Naive thymus-derived CD4-positive, alpha-beta T cell (primary cell): ENCODE measurements around the gene HUWE1. TPM values are rescaled to one million over a fixed set of nuclear protein-coding genes. Genes with fewer than 3 reads are reported as not detected.

Experiments used
- ATAC-seq: fragments of 150-1000 bp; cut with Tn5 transposase; 2 replicates; pipeline ENCODE4 v1.10.0; 2021; ENCODE audit warnings: mild to moderate bottlenecking, moderate library complexity
- CTCF ChIA-PET: fragments of 350-600 bp; sonication (Branson Sonifier 250); formaldehyde crosslinking; loops from one replicate; lab custom pipeline; 2021; ENCODE audit warnings: antibody characterized with exemption; lab: Charles Lee
- POLR2A ChIA-PET: fragments of 350-600 bp; sonication (Branson Sonifier 250); formaldehyde crosslinking; loops from one replicate; lab custom pipeline; 2021; ENCODE audit warnings: antibody characterized with exemption, inconsistent platforms; lab: Charles Lee
- DNase-seq, 9 donors: peaks; one replicate each; pipeline versions ENCODE4 v3.0.0 to v3.0.0-alpha.2; 2020 to 2022; ENCODE audit warnings: mixed read lengths in 1 of 9
- H3K27ac ChIP-seq: one replicate; pipeline ENCODE4 v1.7.0; 2013; ENCODE audit warnings: mild to moderate bottlenecking, low read depth, low read length, moderate library complexity
- H3K27me3 ChIP-seq, 2 donors: one replicate each; pipeline ENCODE4 v1.7.0; 2013; ENCODE audit warnings: low read length in 2 of 2, mild to moderate bottlenecking in 2 of 2, moderate library complexity in 2 of 2; ENCODE audit not compliant: control insufficient read depth in 2 of 2, insufficient read depth in 2 of 2
- H3K36me3 ChIP-seq, 3 experiments: 1 replicate in 2 of 3; 2 replicates in 1 of 3; pipeline ENCODE4 v1.7.0; 2013; ENCODE audit warnings: low read length in 3 of 3, mild to moderate bottlenecking in 3 of 3, moderate library complexity in 1 of 3; ENCODE audit not compliant: insufficient read depth in 3 of 3, control insufficient read depth in 2 of 3
- H3K4me1 ChIP-seq, 2 donors: one replicate each; pipeline ENCODE4 v1.7.0; 2013; ENCODE audit warnings: low read length in 2 of 2, mild to moderate bottlenecking in 2 of 2, moderate library complexity in 1 of 2; ENCODE audit not compliant: control insufficient read depth in 2 of 2, insufficient read depth in 2 of 2
- H3K4me3 ChIP-seq: 2 replicates; pipeline ENCODE4 v1.7.0; 2013; ENCODE audit warnings: mild to moderate bottlenecking, low read length
- H3K9me3 ChIP-seq, 3 experiments: 1 replicate in 2 of 3; 2 replicates in 1 of 3; pipeline ENCODE4 v1.7.0; 2013; ENCODE audit warnings: low read length in 3 of 3; ENCODE audit not compliant: control insufficient read depth in 2 of 3
- H3K27ac Mint-ChIP-seq, 9 donors: one replicate each; pipeline ENCODE4 v1.8.0; 2020 to 2022; ENCODE audit warnings: mixed read lengths in 9 of 9, mild to moderate bottlenecking in 8 of 9, moderate library complexity in 5 of 9, inconsistent platforms in 2 of 9
- H3K27me3 Mint-ChIP-seq, 5 donors: one replicate each; pipeline ENCODE4 v1.8.0; 2021 to 2022; ENCODE audit warnings: mixed read lengths in 5 of 5, mild to moderate bottlenecking in 1 of 5
- H3K36me3 Mint-ChIP-seq, 5 donors: one replicate each; pipeline ENCODE4 v1.8.0; 2020 to 2022; ENCODE audit warnings: mixed read lengths in 5 of 5, mild to moderate bottlenecking in 3 of 5, inconsistent platforms in 1 of 5
- H3K4me1 Mint-ChIP-seq, 7 donors: one replicate each; pipeline ENCODE4 v1.8.0; 2020 to 2022; ENCODE audit warnings: mixed read lengths in 7 of 7, mild to moderate bottlenecking in 3 of 7, inconsistent platforms in 1 of 7
- H3K4me3 Mint-ChIP-seq, 10 donors: one replicate each; pipeline ENCODE4 v1.8.0; 2020 to 2022; ENCODE audit warnings: mild to moderate bottlenecking in 10 of 10, mixed read lengths in 10 of 10, moderate library complexity in 6 of 10, inconsistent platforms in 2 of 10
- H3K9me3 Mint-ChIP-seq, 11 donors: one replicate each; pipeline ENCODE4 v1.8.0; 2020 to 2022; ENCODE audit warnings: mixed read lengths in 11 of 11, mild to moderate bottlenecking in 4 of 11, inconsistent platforms in 1 of 11, moderate library complexity in 1 of 11
- intact Hi-C, 2 donors: fragments of 100-400 bp; cut with micrococcal nuclease; formaldehyde crosslinking; loops; one replicate each; pipeline ENCODE4 v1.15.1; 2023
- polyA plus RNA-seq, 2 donors: library from polyadenylated mRNA; unstranded; fragments of 300-500 nt; fragmentation: Illumina TruSeq; gene quantifications; one replicate each; pipeline ENCODE4 v1.2.3, GENCODE V29; 2021
- total RNA-seq, 6 experiments: library from RNA in 5 of 6; stranded (reverse) in 5 of 6; gene quantifications; 1 replicate in 5 of 6; 2 replicates in 1 of 6; pipeline ENCODE4 v1.2.3 and lab custom pipeline; 2021 to 2026

The HUWE1 gene
- total and polyA plus RNA-seq, 7 experiments from 2014 or later, result 13.1 to 266 (median 181) TPM

- peak overlapping the region; percentile 71 for H3K4me3 ChIP-seq
- Mint-ChIP-seq H3K27me3 (no peaks in the 10 kb centered on the region), H3K36me3 (peaks cover 0 to 23% (median 6%) of the 10 kb centered on the region in 5 donors), H3K27ac (peak overlapping the region; percentile 93 to 98 (median 96)), H3K9me3 (peaks cover 0 to 1% (median 0%) of the 10 kb centered on the region in 11 donors), H3K4me3 (peak overlapping the region; percentile 88 to 97 (median 93)), H3K4me1 (peaks cover 9 to 51% (median 35%) of the 10 kb centered on the region in 7 donors)
- no peaks in the 10 kb centered on the region for H3K9me3 ChIP-seq
- peaks cover 0 to 7% (median 0%) of the 10 kb centered on the region in 3 experiments for H3K36me3 ChIP-seq
- peak overlapping the region; percentile 95 for H3K27ac ChIP-seq
- H3K4me1 ChIP-seq, result peaks cover 5 to 12% of the 10 kb centered on the region in 2 donors
- ChIA-PET POLR2A (interaction anchor here (0.6 to 4.4 kb wide), 8 partner anchors 17 to 1656 kb away, joined by 3 to 48 read pairs (median 3); partner anchors contain the start of genes PHF8 and TSPYL2), CTCF (interaction anchor here (0.7 to 1.2 kb wide), 4 partner anchors 31 to 361 kb away, joined by 3 to 5 read pairs (median 3); partner anchors contain the start of gene PHF8)
- no peaks in the 10 kb centered on the region for H3K27me3 ChIP-seq
- peak; percentile 88 for ATAC-seq
- intact Hi-C loops, result loop anchor here (1.0 to 10.0 kb wide), 17 partner anchors 31 to 1477 kb away; partner anchors contain the start of genes FAM120C (in 2 of the 2), GNL3L (in 2 of the 2), RIBC1 (in 2 of the 2) and SMC1A (in 2 of the 2)
- peak; percentile 65 to 96 (median 92) for DNase-seq
Observed at GRCh38 chrX:53683556-53684414, 2.7 kb downstream of the HUWE1 start.

- Mint-ChIP-seq H3K27ac (peak overlapping the region; percentile 93 to 98 (median 97)), H3K4me1 (peaks cover 9 to 58% (median 40%) of the 10 kb centered on the region in 7 donors), H3K4me3 (peak overlapping the region; percentile 88 to 97 (median 93)), H3K9me3 (peaks cover 0 to 1% (median 0%) of the 10 kb centered on the region in 11 donors), H3K36me3 (peaks cover 0 to 24% (median 6%) of the 10 kb centered on the region in 5 donors), H3K27me3 (no peaks in the 10 kb centered on the region)
- no peaks in the 10 kb centered on the region for H3K9me3 ChIP-seq
- ATAC-seq (no peak), DNase-seq (peak in 8 of 9 donors; percentile 5 to 33 (median 12))
- H3K27me3 ChIP-seq, result no peaks in the 10 kb centered on the region
- H3K4me3 ChIP-seq, result peak overlapping the region; percentile 71
- intact Hi-C loops, result loop anchor here (5.0 to 10.0 kb wide), 6 partner anchors 458 to 952 kb away; partner anchors contain the start of genes GNL3L (in 1 of the 2), KANTR (in 1 of the 2), KDM5C (in 1 of the 2) and TSPYL2 (in 1 of the 2)
- H3K4me1 ChIP-seq, result peaks cover 5 to 15% of the 10 kb centered on the region in 2 donors
- CTCF ChIA-PET, result no interaction called here
- peak overlapping the region; percentile 95 for H3K27ac ChIP-seq
- peaks cover 0 to 9% (median 0%) of the 10 kb centered on the region in 3 experiments for H3K36me3 ChIP-seq
- POLR2A ChIA-PET, result interaction anchor here (1.0 to 1.1 kb wide), 2 partner anchors 31 to 51 kb away, joined by 3 read pairs; no protein-coding TSS in a partner anchor
Observed at GRCh38 chrX:53682885-53683555, 3.5 kb downstream of the HUWE1 start.

GRCh38 chrX:53681661-53682060 lies 4.9 kb downstream of the HUWE1 start:
- no peak for DNase-seq
- Histone ChIP-seq H3K36me3 (peaks cover 0 to 19% (median 0%) of the 10 kb centered on the region in 3 experiments), H3K27me3 (no peaks in the 10 kb centered on the region), H3K4me3 (no peak overlapping the region), H3K4me1 (peaks cover 5 to 15% of the 10 kb centered on the region in 2 donors), H3K9me3 (no peaks in the 10 kb centered on the region), H3K27ac (peak overlapping the region; percentile 9)
- Mint-ChIP-seq H3K4me3 (peak overlapping the region in 8 of 10 donors; percentile 2 to 96 (median 60)), H3K9me3 (peaks cover 0 to 1% (median 0%) of the 10 kb centered on the region in 11 donors), H3K4me1 (peaks cover 13 to 66% (median 46%) of the 10 kb centered on the region in 7 donors), H3K27me3 (no peaks in the 10 kb centered on the region), H3K36me3 (peaks cover 0 to 24% (median 6%) of the 10 kb centered on the region in 5 donors), H3K27ac (peak overlapping the region in 3 of 9 donors; percentile 62 to 79 (median 64))
- CTCF ChIA-PET, result no interaction called here
- ATAC-seq, result no peak
- POLR2A ChIA-PET, result no interaction called here
- intact Hi-C loops, result loop anchor here (5.0 to 10.0 kb wide), 6 partner anchors 457 to 953 kb away; partner anchors contain the start of genes GNL3L (in 1 of the 2), KANTR (in 1 of the 2), KDM5C (in 1 of the 2) and TSPYL2 (in 1 of the 2)

GRCh38 chrX:53678667-53679066 lies 7.9 kb downstream of the HUWE1 start:
- Mint-ChIP-seq H3K4me1 (peaks cover 16 to 73% (median 53%) of the 10 kb centered on the region in 7 donors), H3K4me3 (peak overlapping the region in 2 of 10 donors; percentile 9 to 39), H3K36me3 (peaks cover 0 to 22% (median 6%) of the 10 kb centered on the region in 5 donors), H3K9me3 (no peaks in the 10 kb centered on the region), H3K27me3 (no peaks in the 10 kb centered on the region), H3K27ac (peak overlapping the region in 4 of 9 donors; percentile 6 to 42 (median 22))
- Histone ChIP-seq H3K27ac (no peak overlapping the region), H3K4me3 (no peak overlapping the region), H3K4me1 (peaks cover 0 to 5% of the 10 kb centered on the region in 2 donors), H3K9me3 (no peaks in the 10 kb centered on the region), H3K27me3 (no peaks in the 10 kb centered on the region), H3K36me3 (peaks cover 0 to 16% (median 0%) of the 10 kb centered on the region in 3 experiments)
- DNase-seq, result peak in 4 of 9 donors; percentile 6 to 19 (median 16)
- ChIA-PET CTCF (interaction anchor here (0.7 to 1.2 kb wide), 3 partner anchors 149 to 491 kb away, joined by 3 to 4 read pairs (median 3); no protein-coding TSS in a partner anchor), POLR2A (no interaction called here)
- no peak for ATAC-seq
- intact Hi-C loops, result loop anchor here (1.0 kb wide), 1 partner anchor 154 kb away; no protein-coding TSS in a partner anchor

GRCh38 chrX:53677286-53677685 lies 9.2 kb downstream of the HUWE1 start:
- CTCF ChIA-PET, result no interaction called here
- no peaks in the 10 kb centered on the region for H3K27me3 ChIP-seq
- peaks cover 0 to 23% (median 0%) of the 10 kb centered on the region in 3 experiments for H3K36me3 ChIP-seq
- H3K4me3 Mint-ChIP-seq, result no peak overlapping the region
- no peak overlapping the region for H3K27ac ChIP-seq
- H3K36me3 Mint-ChIP-seq, result peaks cover 0 to 15% (median 4%) of the 10 kb centered on the region in 5 donors
- peaks cover 0 to 5% of the 10 kb centered on the region in 2 donors for H3K4me1 ChIP-seq
- H3K27ac Mint-ChIP-seq, result peak overlapping the region in 1 of 9 donors; percentile 51
- peaks cover 9 to 66% (median 46%) of the 10 kb centered on the region in 7 donors for H3K4me1 Mint-ChIP-seq
- ATAC-seq (no peak), DNase-seq (no peak)
- intact Hi-C loops, result no loop called here
- H3K27me3 Mint-ChIP-seq, result no peaks in the 10 kb centered on the region
- H3K9me3 ChIP-seq, result no peaks in the 10 kb centered on the region
- no peaks in the 10 kb centered on the region for H3K9me3 Mint-ChIP-seq
- H3K4me3 ChIP-seq, result no peak overlapping the region
- POLR2A ChIA-PET, result no interaction called here
